GM19238 (cell line): ENCODE results near the gene PRDM9.
"Not testable (repeated sequence)": the region's sequence is repeated elsewhere in the genome, so short reads cannot be mapped to it uniquely, and the experiment has no call there.

Experiments
- DNase-seq: peaks from one replicate; pipeline ENCODE4 v3.0.0; 2011; ENCODE audit warnings: low spot score; ENCODE audit not compliant: insufficient read length

PRDM9 gene

DNA sequence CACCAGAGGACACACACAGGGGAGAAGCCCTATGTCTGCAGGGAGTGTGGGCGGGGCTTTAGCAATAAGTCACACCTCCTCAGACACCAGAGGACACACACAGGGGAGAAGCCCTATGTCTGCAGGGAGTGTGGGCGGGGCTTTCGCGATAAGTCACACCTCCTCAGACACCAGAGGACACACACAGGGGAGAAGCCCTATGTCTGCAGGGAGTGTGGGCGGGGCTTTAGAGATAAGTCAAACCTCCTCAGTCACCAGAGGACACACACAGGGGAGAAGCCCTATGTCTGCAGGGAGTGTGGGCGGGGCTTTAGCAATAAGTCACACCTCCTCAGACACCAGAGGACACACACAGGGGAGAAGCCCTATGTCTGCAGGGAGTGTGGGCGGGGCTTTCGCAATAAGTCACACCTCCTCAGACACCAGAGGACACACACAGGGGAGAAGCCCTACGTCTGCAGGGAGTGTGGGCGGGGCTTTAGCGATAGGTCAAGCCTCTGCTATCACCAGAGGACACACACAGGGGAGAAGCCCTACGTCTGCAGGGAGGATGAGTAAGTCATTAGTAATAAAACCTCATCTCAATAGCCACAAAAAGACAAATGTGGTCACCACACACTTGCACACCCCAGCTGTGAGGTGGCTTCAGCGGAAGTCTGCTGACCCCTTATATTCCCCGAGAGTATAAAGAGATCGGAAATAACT lies 20.0 kb downstream of the PRDM9 start:
- not testable (repeated sequence) for DNase-seq

DNA sequence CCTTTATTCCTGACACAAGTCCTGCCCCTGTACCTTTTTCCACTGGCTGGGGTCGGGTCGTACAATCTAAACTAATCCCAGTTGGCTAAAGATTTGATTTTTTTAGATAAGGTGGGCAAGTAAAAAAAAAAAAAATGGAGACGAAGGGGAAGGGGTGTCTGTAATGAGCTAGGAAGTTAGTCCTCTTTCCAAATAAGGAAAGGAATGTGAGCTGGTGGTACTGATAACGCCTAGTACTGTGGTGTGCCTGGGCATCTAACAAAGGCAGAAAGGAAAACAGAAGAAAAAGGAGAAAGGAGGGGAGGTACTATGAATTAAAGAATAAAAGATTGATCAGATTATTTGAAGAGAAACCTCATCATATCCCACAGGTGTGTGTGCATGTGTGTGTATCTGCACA lies 21.3 kb downstream of the PRDM9 start:
- no peak for DNase-seq

DNA sequence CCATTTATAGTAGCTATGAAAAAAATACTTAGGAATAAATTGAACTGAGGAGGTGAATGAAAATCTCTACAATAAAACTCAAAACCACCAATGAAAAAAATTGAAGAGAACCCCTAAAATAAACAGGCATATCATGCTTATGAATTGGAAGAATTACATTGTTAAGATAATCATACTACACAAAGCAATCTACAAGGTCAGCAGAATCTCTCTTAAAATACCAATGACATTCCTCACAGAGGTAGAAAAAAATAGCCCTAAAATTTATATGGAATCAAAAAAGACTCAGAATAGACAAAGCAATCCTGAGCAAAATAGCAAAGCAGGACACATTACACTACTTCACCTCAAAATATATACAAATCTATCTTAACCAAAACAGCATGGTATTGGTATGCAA lies 23.2 kb downstream of the PRDM9 start:
- no peak for DNase-seq

DNA sequence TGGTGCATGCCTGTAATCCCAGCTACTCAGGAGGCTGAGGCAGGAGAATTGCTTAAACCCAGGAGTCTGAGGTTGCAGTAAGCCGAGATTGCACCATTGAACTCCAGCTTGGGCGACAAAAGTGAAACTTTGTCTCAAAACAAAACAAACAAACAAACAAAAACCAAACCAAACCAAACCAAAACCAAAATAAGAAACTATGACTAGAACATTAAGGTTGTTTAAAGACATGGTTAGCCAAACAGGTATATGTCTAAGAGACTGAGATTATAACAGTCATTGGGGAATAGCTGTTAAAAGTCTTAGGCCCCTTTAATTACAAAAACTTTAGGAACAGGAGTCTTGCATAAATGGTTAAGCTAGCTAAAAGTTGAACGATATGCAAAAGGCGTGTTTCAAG lies 63.6 kb downstream of the PRDM9 start:
- DNase-seq = no peak
